ENCODE measurements around the gene FZD10. TPM values are rescaled to one million over a fixed set of nuclear protein-coding genes. Genes with fewer than 3 reads are reported as not detected.
A peak's percentile ranks its signal among the peaks of the same experiment; 100 is the strongest.

FZD10 gene
- total RNA-seq, 1 donor from 2014 or later = 1.0 TPM

GRCh38 chr12:130152386-130152785 lies 9.9 kb upstream of the FZD10 start:
- TF ChIP-seq, protein P1, sequence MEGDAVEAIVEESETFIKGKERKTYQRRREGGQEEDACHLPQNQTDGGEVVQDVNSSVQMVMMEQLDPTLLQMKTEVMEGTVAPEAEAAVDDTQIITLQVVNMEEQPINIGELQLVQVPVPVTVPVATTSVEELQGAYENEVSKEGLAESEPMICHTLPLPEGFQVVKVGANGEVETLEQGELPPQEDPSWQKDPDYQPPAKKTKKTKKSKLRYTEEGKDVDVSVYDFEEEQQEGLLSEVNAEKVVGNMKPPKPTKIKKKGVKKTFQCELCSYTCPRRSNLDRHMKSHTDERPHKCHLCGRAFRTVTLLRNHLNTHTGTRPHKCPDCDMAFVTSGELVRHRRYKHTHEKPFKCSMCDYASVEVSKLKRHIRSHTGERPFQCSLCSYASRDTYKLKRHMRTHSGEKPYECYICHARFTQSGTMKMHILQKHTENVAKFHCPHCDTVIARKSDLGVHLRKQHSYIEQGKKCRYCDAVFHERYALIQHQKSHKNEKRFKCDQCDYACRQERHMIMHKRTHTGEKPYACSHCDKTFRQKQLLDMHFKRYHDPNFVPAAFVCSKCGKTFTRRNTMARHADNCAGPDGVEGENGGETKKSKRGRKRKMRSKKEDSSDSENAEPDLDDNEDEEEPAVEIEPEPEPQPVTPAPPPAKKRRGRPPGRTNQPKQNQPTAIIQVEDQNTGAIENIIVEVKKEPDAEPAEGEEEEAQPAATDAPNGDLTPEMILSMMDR (conservative IDR thresholded peaks at IDR 0.05; ENCODE audit: low read depth, low read length) = no peak
- DNase-seq (ENCODE audit: low read depth) = no peak

DNA sequence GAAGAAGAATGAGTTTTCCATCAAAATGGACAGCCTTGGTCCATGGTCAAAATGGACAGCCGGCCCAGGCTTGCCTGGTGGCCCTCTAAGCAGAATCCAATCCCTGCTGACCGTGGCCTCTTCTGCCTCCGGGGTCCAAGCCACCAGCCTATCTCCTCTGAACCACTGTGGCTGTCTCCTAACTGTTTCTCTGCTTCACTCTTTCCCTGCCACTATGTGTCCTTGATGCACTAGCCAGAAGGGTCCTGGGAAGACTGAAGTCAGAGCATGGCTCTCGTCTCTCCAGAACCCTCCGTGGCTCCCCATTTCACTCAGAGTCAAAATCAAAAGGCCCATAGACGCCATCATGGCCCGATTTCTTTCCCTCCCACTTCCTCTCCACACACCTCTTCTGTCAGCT lies 8.5 kb upstream of the FZD10 start:
- no peak overlapping the region for H3K4me3 ChIP-seq (ENCODE audit: low read depth, low read length)
- DNase-seq (ENCODE audit: low read depth) = no peak
- TF ChIP-seq, protein P1 (conservative IDR thresholded peaks at IDR 0.05; ENCODE audit: low read depth, low read length) = no peak

More at GRCh38 chr12:130152386-130152785, 9.9 kb upstream of the FZD10 start:
- H3K4me3 ChIP-seq (ENCODE audit: low read depth, low read length) = no peak overlapping the region

DNA sequence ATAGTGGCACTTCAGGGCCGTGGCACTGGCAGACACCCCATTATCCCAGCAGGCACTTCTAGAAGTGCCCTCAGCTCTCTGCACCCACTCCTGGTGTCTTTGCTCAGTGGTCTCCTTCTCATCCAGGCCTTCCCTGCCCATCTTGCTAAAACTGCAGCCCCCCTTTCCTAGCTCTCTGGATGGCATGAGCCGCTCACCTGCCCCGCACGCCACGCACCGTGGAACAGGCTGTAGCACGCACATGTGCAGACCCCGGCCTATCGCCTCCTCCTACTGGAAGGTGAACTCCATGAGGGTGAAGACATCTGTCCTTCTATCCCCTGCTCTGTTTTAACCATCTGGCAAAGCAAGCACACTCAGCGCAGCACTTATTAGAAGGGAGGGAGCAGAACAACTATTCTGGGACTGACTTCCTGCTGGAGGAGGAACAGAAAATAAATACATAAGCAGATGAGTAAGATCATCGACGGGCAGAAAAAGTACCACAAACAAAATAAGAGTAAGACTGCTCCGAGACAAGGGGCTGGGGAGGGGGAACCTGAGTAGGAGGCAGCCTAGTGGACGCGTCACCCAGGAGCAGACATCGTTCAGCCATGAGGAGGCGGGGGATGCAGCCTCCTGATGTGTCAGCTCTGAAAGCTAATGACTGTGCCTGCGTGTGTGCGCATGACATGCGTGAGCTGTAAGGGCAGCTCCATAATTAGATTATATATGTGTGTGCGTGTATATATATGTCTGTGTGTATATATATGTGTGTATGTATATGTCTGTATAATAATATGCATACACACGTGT lies 7.8 kb upstream of the FZD10 start:
- H3K4me3 ChIP-seq (ENCODE audit: low read depth, low read length) = no peak overlapping the region
- DNase-seq (ENCODE audit: low read depth) = no peak
- TF ChIP-seq, protein P1 (conservative IDR thresholded peaks at IDR 0.05; ENCODE audit: low read depth, low read length) = no peak

DNA sequence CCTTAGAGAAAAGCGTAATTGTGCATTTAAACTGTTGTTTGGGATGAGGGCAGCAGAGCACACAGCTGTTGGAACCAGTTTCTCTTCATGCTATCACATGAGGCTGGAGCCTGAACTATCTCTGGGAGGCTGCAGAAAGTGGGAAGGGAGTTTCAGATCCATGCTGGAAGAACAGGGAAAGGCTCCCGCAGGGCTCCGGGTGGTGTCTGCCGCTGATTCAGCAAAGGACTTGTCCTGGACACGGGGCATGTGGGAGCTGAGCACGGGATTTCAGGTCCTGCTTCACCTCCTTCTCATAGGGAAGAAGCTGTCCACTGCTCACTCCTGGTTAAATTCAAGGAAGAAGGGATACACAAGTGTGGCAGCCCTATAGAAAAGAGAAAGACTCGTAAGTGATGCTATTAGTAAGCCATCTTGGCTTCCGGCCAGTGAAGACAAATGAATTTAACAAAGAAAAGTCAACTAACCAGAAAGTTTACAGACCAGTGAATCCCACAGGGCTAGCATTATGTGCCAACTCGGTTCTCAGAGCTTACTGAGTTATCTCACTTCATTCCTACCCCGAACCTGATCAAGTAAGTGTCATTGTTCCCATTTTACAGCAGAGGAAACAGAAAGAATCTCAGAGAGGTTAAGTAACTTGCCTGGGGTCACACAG lies 6.7 kb upstream of the FZD10 start:
- peak; percentile 39 for DNase-seq (ENCODE audit: low read depth)
- TF ChIP-seq, protein P1 (conservative IDR thresholded peaks at IDR 0.05; ENCODE audit: low read depth, low read length) = no peak
- H3K4me3 ChIP-seq (ENCODE audit: low read depth, low read length) = no peak overlapping the region

DNA sequence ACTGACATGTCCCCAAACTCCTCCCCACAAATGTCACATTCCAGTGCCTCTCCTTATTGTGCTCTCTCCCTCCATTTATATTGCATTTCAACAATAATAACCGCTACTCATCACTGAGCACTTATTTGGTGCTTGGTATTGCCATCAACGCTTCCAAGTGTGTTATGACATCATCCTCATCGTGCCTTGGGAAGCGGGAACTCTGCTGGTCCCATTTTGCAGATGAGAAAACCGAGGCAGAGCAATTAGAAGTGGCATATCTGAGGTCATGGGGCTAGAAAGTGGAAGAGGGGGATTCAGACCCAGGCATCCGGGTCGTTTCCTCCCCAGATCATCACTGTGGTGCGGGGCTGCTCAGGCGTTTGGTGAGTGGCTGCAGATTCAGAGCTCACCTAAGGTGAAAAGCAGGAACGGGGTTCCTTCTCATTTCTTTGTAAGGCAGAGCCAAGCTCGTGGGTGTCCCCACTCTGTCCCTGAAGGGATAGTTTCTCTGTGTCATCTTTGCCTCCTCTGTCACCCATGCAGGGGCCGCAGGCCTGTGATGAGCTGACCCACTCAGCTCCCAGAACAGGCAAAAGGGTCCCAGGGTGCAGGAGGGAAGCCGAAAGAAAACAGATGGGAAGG lies 5.5 kb upstream of the FZD10 start:
- no peak for DNase-seq (ENCODE audit: low read depth)
- TF ChIP-seq, protein P1 (conservative IDR thresholded peaks at IDR 0.05; ENCODE audit: low read depth, low read length) = no peak
- no peak overlapping the region for H3K4me3 ChIP-seq (ENCODE audit: low read depth, low read length)

DNA sequence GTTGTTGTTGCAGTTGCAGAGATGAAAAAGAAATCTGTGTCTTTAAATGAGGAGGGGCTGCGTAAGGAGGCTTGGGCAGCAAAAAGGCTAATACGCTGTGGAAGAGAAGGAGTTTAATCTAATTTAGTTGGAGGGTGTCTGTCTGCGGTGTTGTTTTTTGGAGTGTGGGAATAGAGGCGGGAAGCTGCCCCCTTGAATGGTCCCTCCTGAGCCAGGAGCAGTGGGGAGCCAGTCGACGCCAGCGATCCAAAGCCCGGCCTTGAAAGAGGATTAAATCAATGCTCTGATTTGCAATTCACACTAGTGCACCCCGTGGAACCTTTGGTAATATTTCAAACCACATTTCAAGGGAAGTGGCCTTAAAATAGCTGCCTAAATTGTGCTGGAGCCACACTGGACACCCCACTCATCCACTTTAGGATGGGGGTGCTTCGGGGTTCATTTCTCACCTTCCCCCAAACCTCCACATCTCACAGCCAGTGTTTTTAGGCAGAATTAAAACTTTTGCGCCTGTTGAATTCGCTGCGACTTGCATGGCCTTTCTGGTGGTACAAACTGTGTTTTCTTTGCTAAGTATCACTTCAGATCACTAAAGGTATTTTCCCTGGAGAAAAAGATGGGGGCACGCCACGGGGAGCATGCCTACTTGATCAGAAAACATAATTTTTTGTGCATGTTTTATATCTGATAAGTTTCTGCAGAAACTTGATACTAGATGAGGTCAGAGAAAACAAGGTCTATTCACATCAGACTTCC lies 4.1 kb upstream of the FZD10 start:
- no peak for DNase-seq (ENCODE audit: low read depth)
- TF ChIP-seq, protein P1 (conservative IDR thresholded peaks at IDR 0.05; ENCODE audit: low read depth, low read length) = no peak
- H3K4me3 ChIP-seq (ENCODE audit: low read depth, low read length) = no peak overlapping the region

Measured in epithelial cell of proximal tubule (primary cell).